ENCODE results near the gene NOC4L. TPM values are rescaled to one million over a fixed set of nuclear protein-coding genes. Genes with fewer than 3 reads are reported as not detected.
"Not testable (repeated sequence)": the region's sequence is repeated elsewhere in the genome, so short reads cannot be mapped to it uniquely, and the experiment has no call there.

NOC4L gene
- total and polyA plus RNA-seq, 5 donors from 2014 or later, result 17.0 to 26.9 (median 19.2) TPM

- Histone ChIP-seq H3K4me1 (ENCODE audit: control insufficient read depth, insufficient read depth, low read length, poor library complexity, severe bottlenecking) (peaks cover 31% of the 10 kb centered on the region), H3K9me3 (ENCODE audit: control insufficient read depth in 2 of 2, low read length in 2 of 2) (no peaks in the 10 kb centered on the region), H3K4me3 (ENCODE audit: low read depth, low read length) (no peak overlapping the region), H3K36me3 (ENCODE audit: control insufficient read depth, insufficient read depth, low read length) (peaks cover 9% of the 10 kb centered on the region), H3K27ac (ENCODE audit: insufficient read depth, low read length, poor library complexity, severe bottlenecking) (no peak overlapping the region), H3K27me3 (ENCODE audit: control insufficient read depth, insufficient read depth, low read length) (no peaks in the 10 kb centered on the region)
- DNase-seq (no peak), ATAC-seq (ENCODE audit: low read depth in 2 of 2) (no peak)
- H3K27me3 Mint-ChIP-seq, result peaks cover 5% of the 10 kb centered on the region
- peak overlapping the region in 2 of 3 donors; percentile 91 to 93 for H3K27ac Mint-ChIP-seq
- peak overlapping the region; percentile 70 to 98 (median 94) for H3K4me3 Mint-ChIP-seq
- H3K36me3 Mint-ChIP-seq, result no peaks in the 10 kb centered on the region
- H3K9me3 Mint-ChIP-seq, result no peaks in the 10 kb centered on the region
- peaks cover 0 to 35% (median 12%) of the 10 kb centered on the region in 4 donors for H3K4me1 Mint-ChIP-seq
Observed at GRCh38 chr12:132146098-132146497, 1.8 kb downstream of the NOC4L start.

DNA sequence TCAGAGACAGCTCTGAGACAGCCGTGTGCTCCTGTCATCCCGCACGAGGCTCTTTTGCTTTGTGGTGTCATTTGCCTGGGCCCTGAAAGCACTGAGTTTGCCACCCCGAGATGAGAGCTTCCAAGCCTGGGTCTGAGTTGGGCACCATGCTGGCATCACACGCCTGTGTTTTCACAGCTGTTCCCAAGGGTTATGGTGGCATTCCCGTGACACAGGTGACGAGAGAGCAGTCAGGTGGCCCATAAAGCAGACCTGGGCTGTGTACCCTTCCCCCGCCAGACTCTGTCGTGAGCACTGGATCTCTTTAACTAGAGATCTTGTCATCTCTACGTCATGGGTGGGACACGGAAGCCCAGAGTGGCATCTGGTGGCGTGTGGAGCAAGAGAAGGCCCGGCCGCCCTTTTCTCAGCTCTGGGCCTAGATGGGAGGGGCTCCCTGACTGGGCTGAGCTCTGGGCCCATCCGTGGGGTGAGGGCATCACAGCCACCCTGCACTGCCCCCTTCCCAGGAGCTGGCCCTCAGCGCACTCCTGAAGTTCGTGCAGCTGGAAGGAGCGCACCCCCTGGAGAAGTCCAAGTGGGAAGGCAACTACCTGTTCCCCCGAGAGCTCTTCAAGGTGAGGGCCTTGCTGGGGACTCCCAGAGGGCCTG, 2.6 kb downstream of the NOC4L start:
- Histone ChIP-seq H3K4me1 (ENCODE audit: control insufficient read depth, insufficient read depth, low read length, poor library complexity, severe bottlenecking) (peaks cover 31% of the 10 kb centered on the region), H3K27ac (ENCODE audit: insufficient read depth, low read length, poor library complexity, severe bottlenecking) (no peak overlapping the region), H3K4me3 (ENCODE audit: low read depth, low read length) (no peak overlapping the region), H3K27me3 (ENCODE audit: control insufficient read depth, insufficient read depth, low read length) (no peaks in the 10 kb centered on the region), H3K36me3 (ENCODE audit: control insufficient read depth, insufficient read depth, low read length) (peaks cover 3% of the 10 kb centered on the region), H3K9me3 (ENCODE audit: control insufficient read depth in 2 of 2, low read length in 2 of 2) (no peaks in the 10 kb centered on the region)
- ATAC-seq (ENCODE audit: low read depth in 2 of 2) (no peak), DNase-seq (no peak)
- Mint-ChIP-seq H3K4me3 (peak overlapping the region in 3 of 4 donors; percentile 47 to 98 (median 92)), H3K36me3 (no peaks in the 10 kb centered on the region), H3K9me3 (no peaks in the 10 kb centered on the region), H3K27ac (peak overlapping the region in 2 of 3 donors; percentile 39 to 91), H3K27me3 (peaks cover 5% of the 10 kb centered on the region), H3K4me1 (peaks cover 0 to 35% (median 12%) of the 10 kb centered on the region in 4 donors)

DNA sequence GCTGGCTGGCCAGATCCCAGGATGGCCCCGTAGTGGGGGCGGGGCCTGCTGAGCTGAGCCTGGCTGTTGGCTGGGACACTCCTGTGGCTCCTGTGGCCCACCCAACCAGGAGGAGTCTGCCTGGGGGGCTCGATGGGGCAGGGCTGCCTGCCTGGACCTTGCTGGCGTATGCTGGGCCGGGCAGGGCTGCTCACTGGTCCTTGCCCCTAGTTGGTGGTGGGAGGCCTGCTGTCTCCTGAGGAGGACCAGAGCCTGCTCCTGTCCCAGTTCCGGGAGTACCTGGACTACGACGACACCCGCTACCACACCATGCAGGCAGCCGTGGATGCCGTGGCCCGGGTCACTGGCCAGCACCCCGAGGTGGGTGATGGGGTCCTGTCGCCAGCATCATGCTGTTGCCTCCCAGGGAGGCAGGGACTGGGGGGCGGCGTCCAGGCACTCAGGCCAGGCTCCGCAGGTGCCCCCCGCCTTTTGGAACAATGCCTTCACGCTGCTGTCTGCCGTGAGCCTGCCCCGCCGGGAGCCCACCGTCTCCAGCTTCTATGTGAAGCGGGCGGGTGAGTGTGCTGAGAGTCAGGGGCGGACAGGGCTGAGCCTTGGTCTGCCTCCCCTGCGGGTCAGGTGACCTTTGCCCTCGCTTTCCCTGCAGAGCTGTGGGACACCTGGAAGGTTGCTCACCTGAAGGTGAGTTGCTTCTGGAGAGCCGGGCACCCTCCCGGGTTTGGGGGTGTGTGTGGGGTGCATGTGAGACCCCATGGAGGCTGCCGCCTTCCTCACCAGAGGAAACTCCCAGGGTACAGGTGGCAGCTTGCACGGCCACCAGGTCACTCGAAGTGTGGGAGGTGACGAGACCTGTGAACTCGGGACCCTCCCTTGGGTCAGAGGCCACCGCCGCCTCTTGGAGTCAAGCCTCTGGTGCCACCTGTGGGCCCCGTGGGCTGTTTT, 3.4 kb downstream of the NOC4L start:
- no peak for DNase-seq

DNA sequence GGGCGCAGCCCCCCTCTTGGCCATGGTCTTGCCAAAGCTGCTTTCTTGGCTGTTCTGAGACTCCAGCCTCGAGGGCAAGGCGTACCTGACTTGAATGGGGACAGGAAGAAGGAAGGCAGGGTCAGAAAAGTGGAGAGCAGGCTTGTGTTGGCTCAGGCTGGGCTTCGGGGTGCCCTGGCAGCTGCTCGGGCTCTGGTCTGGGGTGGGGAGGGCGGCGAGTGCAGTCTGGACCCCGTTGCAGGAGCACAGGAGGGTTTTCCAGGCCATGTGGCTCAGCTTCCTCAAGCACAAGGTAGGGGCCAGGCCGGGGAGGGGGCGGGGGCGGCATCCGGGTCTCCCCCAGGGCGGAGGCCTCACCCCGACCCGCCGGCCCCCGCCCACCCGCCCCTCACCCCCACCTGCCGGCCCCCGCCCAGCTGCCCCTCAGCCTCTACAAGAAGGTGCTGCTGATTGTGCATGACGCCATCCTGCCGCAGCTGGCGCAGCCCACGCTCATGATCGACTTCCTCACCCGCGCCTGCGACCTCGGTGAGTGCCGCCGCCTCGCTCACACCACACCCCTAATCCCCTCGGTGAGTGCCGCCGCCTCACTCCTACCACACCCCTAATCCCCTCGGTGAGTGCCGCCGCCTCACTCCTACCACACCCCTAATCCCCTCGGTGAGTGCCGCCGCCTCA, 4.2 kb downstream of the NOC4L start:
- Histone ChIP-seq H3K27ac (ENCODE audit: insufficient read depth, low read length, poor library complexity, severe bottlenecking) (no peak overlapping the region), H3K9me3 (ENCODE audit: control insufficient read depth in 2 of 2, low read length in 2 of 2) (no peaks in the 10 kb centered on the region), H3K4me3 (ENCODE audit: low read depth, low read length) (no peak overlapping the region), H3K4me1 (ENCODE audit: control insufficient read depth, insufficient read depth, low read length, poor library complexity, severe bottlenecking) (peaks cover 19% of the 10 kb centered on the region), H3K27me3 (ENCODE audit: control insufficient read depth, insufficient read depth, low read length) (no peaks in the 10 kb centered on the region), H3K36me3 (ENCODE audit: control insufficient read depth, insufficient read depth, low read length) (peaks cover 7% of the 10 kb centered on the region)
- Mint-ChIP-seq H3K4me1 (peaks cover 0 to 28% (median 8%) of the 10 kb centered on the region in 4 donors), H3K9me3 (no peaks in the 10 kb centered on the region), H3K36me3 (no peaks in the 10 kb centered on the region), H3K27me3 (peaks cover 5% of the 10 kb centered on the region), H3K4me3 (no peak overlapping the region), H3K27ac (no peak overlapping the region)
- no peak for DNase-seq
- ATAC-seq (ENCODE audit: low read depth in 2 of 2), result no peak

More for the DNA sequence above, 3.4 kb downstream of the NOC4L start:
- no peak overlapping the region for H3K4me3 ChIP-seq (ENCODE audit: low read depth, low read length)
- H3K27ac ChIP-seq (ENCODE audit: insufficient read depth, low read length, poor library complexity, severe bottlenecking), result no peak overlapping the region
- H3K36me3 ChIP-seq (ENCODE audit: control insufficient read depth, insufficient read depth, low read length), result peaks cover 7% of the 10 kb centered on the region
- no peak for ATAC-seq (ENCODE audit: low read depth in 2 of 2)
- Mint-ChIP-seq H3K27ac (no peak overlapping the region), H3K4me3 (no peak overlapping the region), H3K4me1 (peaks cover 0 to 34% (median 12%) of the 10 kb centered on the region in 4 donors), H3K27me3 (peaks cover 5% of the 10 kb centered on the region), H3K36me3 (no peaks in the 10 kb centered on the region), H3K9me3 (no peaks in the 10 kb centered on the region)
- H3K9me3 ChIP-seq (ENCODE audit: control insufficient read depth in 2 of 2, low read length in 2 of 2), result no peaks in the 10 kb centered on the region
- H3K4me1 ChIP-seq (ENCODE audit: control insufficient read depth, insufficient read depth, low read length, poor library complexity, severe bottlenecking), result peaks cover 27% of the 10 kb centered on the region
- no peaks in the 10 kb centered on the region for H3K27me3 ChIP-seq (ENCODE audit: control insufficient read depth, insufficient read depth, low read length)

DNA sequence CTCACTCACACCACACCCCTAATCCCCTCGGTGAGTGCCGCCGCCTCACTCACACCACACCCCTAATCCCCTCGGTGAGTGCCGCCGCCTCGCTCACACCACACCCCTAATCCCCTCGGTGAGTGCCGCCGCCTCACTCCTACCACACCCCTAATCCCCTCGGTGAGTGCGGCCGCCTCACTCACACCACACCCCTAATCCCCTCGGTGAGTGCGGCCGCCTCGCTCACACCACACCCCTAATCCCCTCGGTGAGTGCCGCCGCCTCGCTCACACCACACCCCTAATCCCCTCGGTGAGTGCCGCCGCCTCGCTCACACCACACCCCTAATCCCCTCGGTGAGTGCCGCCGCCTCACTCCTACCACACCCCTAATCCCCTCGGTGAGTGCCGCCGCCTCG, 5.3 kb downstream of the NOC4L start:
- ATAC-seq (ENCODE audit: low read depth in 2 of 2); H3K27ac Mint-ChIP-seq; H3K36me3 Mint-ChIP-seq; DNase-seq; H3K9me3 ChIP-seq (ENCODE audit: control insufficient read depth in 2 of 2, low read length in 2 of 2); H3K4me3 Mint-ChIP-seq; H3K4me3 ChIP-seq (ENCODE audit: low read depth, low read length); H3K9me3 Mint-ChIP-seq; H3K27me3 ChIP-seq (ENCODE audit: control insufficient read depth, insufficient read depth, low read length); H3K27me3 Mint-ChIP-seq; H3K36me3 ChIP-seq (ENCODE audit: control insufficient read depth, insufficient read depth, low read length); H3K27ac ChIP-seq (ENCODE audit: insufficient read depth, low read length, poor library complexity, severe bottlenecking): not testable (repeated sequence)
- H3K4me1 Mint-ChIP-seq, result peaks cover 0 to 27% (median 6%) of the 10 kb centered on the region in 4 donors
- H3K4me1 ChIP-seq (ENCODE audit: control insufficient read depth, insufficient read depth, low read length, poor library complexity, severe bottlenecking), result peaks cover 28% of the 10 kb centered on the region

DNA sequence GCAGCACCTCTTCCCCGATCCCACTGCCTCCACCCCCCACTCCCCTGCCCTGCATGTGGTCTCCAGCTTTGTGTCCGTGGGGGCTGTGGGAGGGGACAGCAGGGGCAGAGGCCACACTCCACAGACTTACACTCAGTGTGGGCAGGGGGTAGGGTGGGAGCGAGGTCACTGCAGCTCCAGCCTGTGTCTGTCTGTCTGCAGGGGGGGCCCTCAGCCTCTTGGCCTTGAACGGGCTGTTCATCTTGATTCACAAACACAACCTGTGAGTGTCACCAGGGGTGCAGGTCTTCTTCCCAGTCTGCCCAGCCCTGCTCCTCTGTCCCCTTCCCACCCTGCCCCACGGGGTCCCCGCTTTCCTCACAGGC, 6.5 kb downstream of the NOC4L start:
- Mint-ChIP-seq H3K4me1 (peaks cover 0 to 15% (median 6%) of the 10 kb centered on the region in 4 donors), H3K36me3 (no peaks in the 10 kb centered on the region), H3K27me3 (no peaks in the 10 kb centered on the region), H3K4me3 (no peak overlapping the region), H3K9me3 (no peaks in the 10 kb centered on the region), H3K27ac (no peak overlapping the region)
- no peaks in the 10 kb centered on the region for H3K27me3 ChIP-seq (ENCODE audit: control insufficient read depth, insufficient read depth, low read length)
- no peak overlapping the region for H3K27ac ChIP-seq (ENCODE audit: insufficient read depth, low read length, poor library complexity, severe bottlenecking)
- no peak for ATAC-seq (ENCODE audit: low read depth in 2 of 2)
- no peak for DNase-seq
- H3K4me1 ChIP-seq (ENCODE audit: control insufficient read depth, insufficient read depth, low read length, poor library complexity, severe bottlenecking), result peaks cover 17% of the 10 kb centered on the region
- no peak overlapping the region for H3K4me3 ChIP-seq (ENCODE audit: low read depth, low read length)
- H3K36me3 ChIP-seq (ENCODE audit: control insufficient read depth, insufficient read depth, low read length), result peaks cover 7% of the 10 kb centered on the region
- H3K9me3 ChIP-seq (ENCODE audit: control insufficient read depth in 2 of 2, low read length in 2 of 2), result no peaks in the 10 kb centered on the region

GRCh38 chr12:132151145-132151765, 7.0 kb downstream of the NOC4L start:
- DNase-seq (no peak), ATAC-seq (ENCODE audit: low read depth in 2 of 2) (no peak)
- Mint-ChIP-seq H3K36me3 (no peaks in the 10 kb centered on the region), H3K27ac (no peak overlapping the region), H3K27me3 (no peaks in the 10 kb centered on the region), H3K9me3 (no peaks in the 10 kb centered on the region), H3K4me1 (peaks cover 0 to 11% (median 4%) of the 10 kb centered on the region in 4 donors), H3K4me3 (no peak overlapping the region)
- H3K27me3 ChIP-seq (ENCODE audit: control insufficient read depth, insufficient read depth, low read length), result no peaks in the 10 kb centered on the region
- peaks cover 7% of the 10 kb centered on the region for H3K36me3 ChIP-seq (ENCODE audit: control insufficient read depth, insufficient read depth, low read length)
- H3K27ac ChIP-seq (ENCODE audit: insufficient read depth, low read length, poor library complexity, severe bottlenecking), result no peak overlapping the region
- no peaks in the 10 kb centered on the region for H3K9me3 ChIP-seq (ENCODE audit: control insufficient read depth in 2 of 2, low read length in 2 of 2)
- no peak overlapping the region for H3K4me3 ChIP-seq (ENCODE audit: low read depth, low read length)
- H3K4me1 ChIP-seq (ENCODE audit: control insufficient read depth, insufficient read depth, low read length, poor library complexity, severe bottlenecking), result peaks cover 13% of the 10 kb centered on the region
